Dermis lymphatic vessel endothelial cell (primary cell): Measurements from ENCODE around the gene RNF181. TPM values are rescaled to one million over a fixed set of nuclear protein-coding genes. Genes with fewer than 3 reads are reported as not detected.

Source experiments
- total RNA-seq: library from RNA; depleted of rRNA; stranded (reverse); fragments of >200 nt; gene quantifications from 2 replicates; pipeline ENCODE4 v1.2.1, GENCODE V29; 2014

The RNF181 gene, protein sequence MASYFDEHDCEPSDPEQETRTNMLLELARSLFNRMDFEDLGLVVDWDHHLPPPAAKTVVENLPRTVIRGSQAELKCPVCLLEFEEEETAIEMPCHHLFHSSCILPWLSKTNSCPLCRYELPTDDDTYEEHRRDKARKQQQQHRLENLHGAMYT
- 200 and 267 TPM in 2 replicates for total RNA-seq

DNA sequence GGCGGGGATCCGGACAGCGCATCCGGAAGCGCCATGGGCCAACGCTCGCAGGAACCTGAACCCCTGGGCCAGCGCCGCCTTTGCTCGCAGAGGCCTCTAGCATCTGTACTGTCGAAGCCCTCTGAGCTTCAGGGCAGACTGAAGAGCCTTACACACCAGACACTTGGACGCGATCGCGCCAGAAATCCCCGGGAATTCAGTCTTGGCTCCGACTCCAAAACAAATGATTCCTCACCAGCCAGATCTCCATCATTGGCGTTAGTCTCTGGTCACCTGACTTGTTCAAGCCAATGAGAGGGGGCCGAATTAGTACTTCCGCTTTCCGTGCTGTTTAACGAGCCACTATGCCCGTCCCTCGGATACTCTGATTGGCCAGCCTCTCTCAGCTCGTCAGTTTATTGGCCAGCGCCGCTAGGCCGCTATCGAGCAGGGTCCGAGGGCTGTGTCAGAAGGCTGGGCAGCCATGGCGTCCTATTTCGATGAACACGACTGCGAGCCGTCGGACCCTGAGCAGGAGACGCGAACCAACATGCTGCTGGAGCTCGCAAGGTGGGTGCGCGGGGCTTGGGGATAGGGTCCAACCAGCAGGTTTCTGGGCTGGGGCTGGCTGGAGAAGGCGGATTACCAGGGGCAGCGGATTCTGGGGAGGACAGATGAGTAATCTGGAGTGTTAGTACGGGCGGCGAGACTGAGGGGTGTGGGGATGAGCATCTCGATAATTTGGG lies at the start of gene RNF181:
Gene RNF181, plus strand, starts transcription at position 445 of the 725 bp plus-strand sequence. Its CDS starts 19 bp downstream, at position 464.

DNA sequence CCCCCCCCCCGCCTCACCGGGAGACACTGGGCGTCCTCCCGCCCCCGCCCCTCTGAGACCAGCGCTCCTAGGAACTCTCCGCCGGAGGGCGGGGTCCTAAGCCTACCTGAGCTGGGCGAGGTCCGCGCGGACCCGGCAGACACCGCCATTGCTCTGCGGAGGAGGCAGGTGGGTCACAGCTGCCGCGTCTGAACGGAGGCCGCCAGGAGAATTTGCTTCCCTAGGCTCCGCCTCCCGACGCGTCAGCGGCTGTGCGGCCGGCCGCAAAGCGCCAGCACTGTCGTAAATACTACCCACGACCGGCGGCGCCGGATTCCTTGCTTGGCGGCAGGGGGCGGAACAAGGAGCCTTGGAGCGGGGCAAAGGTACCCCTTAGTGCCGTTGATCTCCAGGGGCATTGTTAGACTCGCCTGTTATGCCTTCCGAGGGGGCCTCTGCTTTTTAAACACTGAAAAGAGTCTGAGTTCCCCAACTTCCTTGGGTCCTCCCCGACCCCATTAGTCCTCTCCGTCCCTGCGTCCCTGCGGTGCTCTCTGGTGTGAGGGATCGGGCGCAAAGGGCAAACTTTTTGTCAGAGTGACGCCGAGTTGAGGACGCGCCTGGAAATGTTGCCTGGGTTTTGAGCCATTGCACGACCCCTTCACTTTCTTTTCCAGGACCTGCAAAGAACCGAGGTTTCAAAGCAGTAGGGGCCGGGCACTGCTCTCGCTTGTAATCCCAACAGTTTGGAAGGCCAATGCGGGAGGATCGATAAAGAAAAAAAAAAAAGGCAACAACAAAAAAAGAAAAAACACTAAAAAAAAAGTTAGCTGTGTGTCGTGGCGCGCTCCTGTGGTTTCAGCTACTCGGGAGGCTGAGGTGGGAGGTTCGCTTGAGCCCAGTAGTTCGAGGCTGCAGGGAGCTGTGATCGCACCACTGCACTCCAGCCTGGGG lies 34.0 kb upstream of the RNF181 start, which contains the start of gene GGCX:
Gene GGCX, minus strand, starts transcription at position 214 of the 933 bp plus-strand sequence. Its CDS starts 65 bp downstream, at position 149.

DNA sequence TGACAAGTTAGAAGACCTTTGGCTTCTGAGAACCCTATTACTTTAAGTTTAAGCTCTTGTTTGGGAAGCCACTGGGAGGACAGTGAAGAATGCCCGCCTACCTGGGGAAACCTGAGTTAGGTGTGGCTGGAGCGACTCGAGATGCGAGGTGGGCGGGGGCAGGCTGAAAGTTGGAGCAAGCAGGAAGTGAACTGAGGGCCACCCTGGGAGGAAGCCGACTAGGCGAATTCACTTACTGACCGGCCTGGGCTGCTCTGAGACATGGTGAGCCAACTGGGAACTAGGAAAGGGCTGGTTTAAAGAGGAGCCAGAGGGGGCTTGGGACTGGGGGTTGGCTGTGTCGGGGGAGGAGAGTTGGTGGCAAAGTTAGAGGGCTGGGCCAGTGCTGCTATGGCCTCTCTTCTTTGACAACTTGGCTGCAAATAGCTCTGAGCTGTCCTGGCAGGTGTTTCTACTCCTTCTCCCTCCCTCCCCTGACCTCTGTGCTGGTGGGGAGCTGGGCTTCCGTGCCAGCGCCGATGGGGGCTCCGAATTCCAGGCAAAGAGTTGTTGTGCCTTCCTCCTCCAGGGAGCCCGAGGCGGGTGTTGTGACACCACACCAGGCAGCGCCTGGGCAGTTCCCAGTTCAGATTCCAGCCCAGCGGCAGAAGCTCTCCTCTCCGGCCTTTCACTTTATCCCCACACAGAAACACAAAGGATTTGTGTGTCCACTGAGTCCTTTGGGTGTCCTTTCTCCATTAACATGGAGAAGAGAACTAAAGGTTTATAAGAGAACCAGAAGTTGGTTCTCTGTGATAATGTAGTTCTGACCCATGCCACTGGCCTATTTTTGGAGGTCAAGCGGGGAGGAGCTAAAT lies 17.9 kb upstream of the RNF181 start, which contains the start of gene VAMP8:
Gene VAMP8, plus strand, starts transcription at position 201 of the 857 bp plus-strand sequence. Its CDS starts 61 bp downstream, at position 262.

GRCh38 chr2:85584354-85584856 lies 11.1 kb upstream of the RNF181 start, which contains the start of gene VAMP5:
Gene VAMP5, plus strand, starts transcription at chr2:85584431. Its CDS starts 60 bp downstream, at chr2:85584491.

DNA sequence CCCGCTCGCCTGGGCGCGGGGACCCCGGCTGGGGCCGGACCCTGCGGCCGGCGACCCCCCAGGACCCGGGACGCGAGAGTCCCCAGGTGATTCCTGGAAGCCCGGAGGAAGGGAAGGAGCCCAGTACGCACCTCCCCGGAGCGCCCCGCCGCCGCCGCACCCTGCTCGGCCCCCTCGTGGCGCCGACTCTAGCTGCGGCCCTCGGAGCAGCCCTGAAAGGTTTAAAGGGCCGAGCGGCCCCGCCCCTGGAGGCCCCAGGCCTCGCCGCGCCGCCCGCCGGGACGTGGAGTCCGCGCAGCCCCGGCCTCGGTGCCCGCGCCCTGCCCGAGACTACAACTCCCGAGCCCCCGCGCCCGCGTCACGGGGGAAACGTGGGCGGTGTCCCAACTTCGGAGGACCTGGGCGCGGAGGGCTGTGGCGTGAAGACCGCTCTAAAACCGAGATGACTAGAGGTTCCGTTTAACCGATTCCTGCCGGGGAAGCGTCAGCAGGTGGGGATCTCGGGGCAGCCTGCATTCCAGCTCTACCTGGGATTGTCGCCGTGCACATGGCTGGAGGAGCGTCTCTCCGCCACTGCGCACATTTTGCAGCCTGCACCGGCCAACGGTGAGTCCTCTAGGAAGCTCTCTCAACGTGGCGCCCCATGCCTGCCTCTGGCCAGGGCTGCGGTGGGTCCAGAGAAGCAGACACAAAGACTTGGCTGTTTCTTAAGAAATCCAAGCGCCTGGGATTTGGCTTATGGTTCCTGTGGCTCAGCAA lies 7.1 kb downstream of the RNF181 start, which contains the start of gene TMEM150A:
Gene TMEM150A, minus strand, starts transcription at position 223 of the 759 bp plus-strand sequence. CDS start 750 bp downstream, outside the sequence.

GRCh38 chr2:85611705-85612587 lies 16.4 kb downstream of the RNF181 start, which contains the start of gene C2orf68:
Gene C2orf68, minus strand, starts transcription at chr2:85612066. Its CDS starts 82 bp downstream, at chr2:85611984.

Other genes starting within 250 kb of the RNF181 start
- 59.1 and 68.5 TPM in 2 replicates for gene RETSAT, start 241.2 kb upstream of the RNF181 start, total RNA-seq
- gene ELMOD3, start 241.0 kb upstream of the RNF181 start, total RNA-seq = 8.1 and 8.2 TPM in 2 replicates
- gene CAPG, start 185.4 kb upstream of the RNF181 start, total RNA-seq = 30.9 and 39.5 TPM in 2 replicates
- 0.11 TPM in 1 of 2 replicates, not detected in the other for gene SH2D6, start 177.0 kb upstream of the RNF181 start, total RNA-seq
- gene MAT2A, start 56.6 kb upstream of the RNF181 start, total RNA-seq = 75.9 and 119 TPM in 2 replicates
- gene GGCX, start 34.3 kb upstream of the RNF181 start, total RNA-seq = 30.2 and 33.7 TPM in 2 replicates
- gene VAMP8, start 18.2 kb upstream of the RNF181 start, total RNA-seq = 1.7 and 8.8 TPM in 2 replicates
- 89.0 and 119 TPM in 2 replicates for gene VAMP5, start 11.3 kb upstream of the RNF181 start, total RNA-seq
- gene TMEM150A, start 7.0 kb downstream of the RNF181 start, total RNA-seq = 10.1 and 10.8 TPM in 2 replicates
- 24.4 and 27.5 TPM in 2 replicates for gene C2orf68, start 16.3 kb downstream of the RNF181 start, total RNA-seq
- gene USP39, start 20.4 kb downstream of the RNF181 start, total RNA-seq = 31.8 and 35.0 TPM in 2 replicates
- gene SFTPB, start 72.5 kb downstream of the RNF181 start, total RNA-seq = not detected in 2 replicates
- gene GNLY, start 98.6 kb downstream of the RNF181 start, total RNA-seq = not detected in 2 replicates
- gene ATOH8, start 158.2 kb downstream of the RNF181 start, total RNA-seq = 16.5 and 36.4 TPM in 2 replicates